Measurements from ENCODE around the gene MAP7.
"Not testable (repeated sequence)": the region's sequence is repeated elsewhere in the genome, so short reads cannot be mapped to it uniquely, and the experiment has no call there.

MAP7 gene

GRCh38 chr6:136335736-136336363 is 214.4 kb downstream of the MAP7 start:
- DNase-seq (ENCODE audit: low read depth): no peak

- DNase-seq (ENCODE audit: low read depth): no peak
Measured at GRCh38 chr6:136334853-136335252, 215.4 kb downstream of the MAP7 start.

- DNase-seq (ENCODE audit: low read depth): no peak
Measured at GRCh38 chr6:136334465-136334846, 215.8 kb downstream of the MAP7 start.

GRCh38 chr6:136333824-136334464 is 216.3 kb downstream of the MAP7 start:
- DNase-seq (ENCODE audit: low read depth): no peak

GRCh38 chr6:136331461-136331860 is 218.8 kb downstream of the MAP7 start:
- no peak for DNase-seq (ENCODE audit: low read depth)

GRCh38 chr6:136330634-136331033 is 219.6 kb downstream of the MAP7 start:
- no peak for DNase-seq (ENCODE audit: low read depth)

- DNase-seq (ENCODE audit: low read depth): no peak
Measured at GRCh38 chr6:136326038-136326553, 224.1 kb downstream of the MAP7 start.

GRCh38 chr6:136324686-136325380 is 225.4 kb downstream of the MAP7 start:
- no peak for DNase-seq (ENCODE audit: low read depth)

GRCh38 chr6:136323431-136324112 is 226.7 kb downstream of the MAP7 start:
- DNase-seq (ENCODE audit: low read depth): no peak

- DNase-seq (ENCODE audit: low read depth): no peak
Measured at GRCh38 chr6:136319732-136320131, 230.5 kb downstream of the MAP7 start.

GRCh38 chr6:136318676-136319075 is 231.5 kb downstream of the MAP7 start:
- no peak for DNase-seq (ENCODE audit: low read depth)

GRCh38 chr6:136317971-136318370 is 232.3 kb downstream of the MAP7 start:
- DNase-seq (ENCODE audit: low read depth): no peak

GRCh38 chr6:136317021-136317694 is 233.1 kb downstream of the MAP7 start:
- peak; percentile 36 for DNase-seq (ENCODE audit: low read depth)

GRCh38 chr6:136315594-136315993 is 234.6 kb downstream of the MAP7 start:
- DNase-seq (ENCODE audit: low read depth): no peak

- DNase-seq (ENCODE audit: low read depth): no peak
Measured at GRCh38 chr6:136312975-136313374, 237.2 kb downstream of the MAP7 start.

- no peak for DNase-seq (ENCODE audit: low read depth)
Measured at GRCh38 chr6:136309729-136310311, 240.4 kb downstream of the MAP7 start.

- DNase-seq (ENCODE audit: low read depth): no peak
Measured at GRCh38 chr6:136309171-136309570, 241.1 kb downstream of the MAP7 start.

- not testable (repeated sequence) for DNase-seq (ENCODE audit: low read depth)
Measured at GRCh38 chr6:136308469-136308868, 241.8 kb downstream of the MAP7 start.

GRCh38 chr6:136307351-136307750 is 242.9 kb downstream of the MAP7 start:
- no peak for DNase-seq (ENCODE audit: low read depth)

- DNase-seq (ENCODE audit: low read depth): no peak
Measured at GRCh38 chr6:136306466-136306865, 243.8 kb downstream of the MAP7 start.

- DNase-seq (ENCODE audit: low read depth): no peak
Measured at GRCh38 chr6:136304410-136304809, 245.8 kb downstream of the MAP7 start.

- DNase-seq (ENCODE audit: low read depth): no peak
Measured at GRCh38 chr6:136303516-136303915, 246.7 kb downstream of the MAP7 start.
